ENCODE measurements around the gene ADIRF. TPM values are rescaled to one million over a fixed set of nuclear protein-coding genes. Genes with fewer than 3 reads are reported as not detected.

Gene ADIRF
- total and polyA plus RNA-seq, 10 of the 15 experiments (the other 5 are each of a cell fraction or from before 2014, with no cell fraction given) = 0.12 to 2.5 (median 0.70) TPM; not detected in 2

DNA sequence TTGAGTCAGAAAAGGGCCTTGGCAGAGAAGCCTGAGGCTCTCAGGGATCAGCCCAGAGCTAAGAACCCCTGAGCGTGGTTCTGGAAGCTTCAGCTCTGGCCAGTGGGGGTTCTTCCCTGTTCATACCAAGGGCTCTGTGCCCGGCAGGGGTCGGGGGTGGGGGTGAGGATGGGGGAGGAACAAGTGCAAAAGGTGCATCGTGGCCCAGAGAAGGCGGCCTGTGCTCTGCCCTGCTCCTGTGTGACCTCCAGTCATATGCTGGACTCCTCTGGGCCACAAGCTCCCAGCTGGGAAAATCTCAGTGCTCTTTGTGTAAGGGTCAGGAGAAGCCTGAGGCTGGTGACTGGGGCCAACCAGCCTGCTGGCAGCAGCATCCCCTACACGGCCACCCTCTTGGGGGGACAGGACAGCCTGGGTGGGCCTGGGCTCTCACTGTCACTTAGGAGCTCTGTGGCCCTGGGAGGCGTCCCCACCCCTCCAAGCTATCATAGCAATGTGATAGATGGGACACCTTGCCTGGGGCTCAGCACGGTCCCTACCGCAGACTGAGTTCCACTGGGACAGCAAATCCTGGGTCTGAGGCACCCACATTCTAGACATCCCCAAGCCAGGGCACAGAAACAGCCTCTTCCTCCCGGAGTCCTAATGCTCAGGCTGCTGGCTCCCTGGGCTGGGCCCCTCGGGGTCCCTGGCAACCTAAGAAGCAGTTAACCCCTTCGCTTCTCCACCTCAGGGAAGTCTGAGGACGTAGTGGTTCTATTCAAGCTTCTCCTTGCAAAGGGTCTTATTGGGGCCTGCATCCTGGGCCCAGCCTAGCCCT lies 13.4 kb upstream of the ADIRF start:
- DNase-seq (ENCODE audit: low read depth, low spot score) = no peak
- H3K4me2 ChIP-seq (ENCODE audit: control insufficient read depth, insufficient read depth) = no peak overlapping the region
- POLR2A ChIA-PET = interaction anchor here (0.6 kb wide), 1 partner anchor 143 kb away, joined by 4 read pairs; no protein-coding TSS in a partner anchor
- H3K4me3 ChIP-seq = no peak overlapping the region
- no peaks in the 10 kb centered on the region; the same call in 2 of the 3 replicates for H3K9me3 ChIP-seq (replicated peaks; ENCODE audit: control insufficient read depth, insufficient read depth, low read length)
- 49% methylated on average over 13 of the region's 13 CpGs for WGBS (ENCODE audit: insufficient coverage, insufficient replicate concordance, low lambda C conversion rate, missing lambda C conversion rate)
- no peaks in the 10 kb centered on the region for H3K36me3 ChIP-seq (ENCODE audit: control insufficient read depth in 2 of 2, insufficient read depth in 2 of 2, low read length in 1 of 2)
- intact Hi-C loops (cut with micrococcal nuclease; ENCODE audit: unreplicated experiment) = no loop called here
- in situ Hi-C loops (cut with MboI) = no loop called here
- RAD21 ChIA-PET (ENCODE audit: unreplicated experiment) = no interaction called here
- ATAC-seq = no peak
- no TSS peak for BruUV-seq (replicated peaks)
- TF ChIP-seq IKZF1 (conservative IDR thresholded peaks at IDR 0.05) (no peak), SPI1 (IDR thresholded peaks at IDR 0.05; ENCODE audit: borderline replicate concordance, insufficient read depth, low read depth, low read length) (no peak), CHD1 (IDR thresholded peaks at IDR 0.05; ENCODE audit: low read depth, low read length) (no peak), BACH1 (IDR thresholded peaks at IDR 0.05; ENCODE audit: borderline replicate concordance) (no peak), CHD2 (IDR thresholded peaks at IDR 0.05; ENCODE audit: borderline replicate concordance, low read depth, low read length) (no peak), MEF2A (IDR thresholded peaks at IDR 0.05; ENCODE audit: insufficient read depth, low read depth, low read length) (no peak), STAT3 (IDR thresholded peaks at IDR 0.05; ENCODE audit: low read depth, low read length) (no peak), BHLHE40 (IDR thresholded peaks at IDR 0.05; ENCODE audit: borderline replicate concordance in 1 of 2, low read depth in 2 of 2, low read length in 1 of 2) (no peak), YY1 (IDR thresholded peaks at IDR 0.05; ENCODE audit: low read depth, low read length) (no peak), NR2C2 (IDR thresholded peaks at IDR 0.05; ENCODE audit: borderline replicate concordance, control insufficient read depth, insufficient read length, low read depth) (no peak), MXI1 (IDR thresholded peaks at IDR 0.05; ENCODE audit: low read depth, low read length) (no peak), CREM (IDR thresholded peaks at IDR 0.05; ENCODE audit: low read depth) (no peak), MTA2 (IDR thresholded peaks at IDR 0.05; ENCODE audit: low read depth) (no peak), NFXL1 (IDR thresholded peaks at IDR 0.05; ENCODE audit: borderline replicate concordance) (no peak), GABPA (IDR thresholded peaks at IDR 0.05; ENCODE audit: low read depth) (no peak), SRF (IDR thresholded peaks at IDR 0.05; ENCODE audit: low read depth in 2 of 2, low read length in 2 of 2) (no peak), ZZZ3 (IDR thresholded peaks at IDR 0.05; ENCODE audit: control insufficient read depth, insufficient read length, low read depth) (no peak)
- TF ChIP-seq, protein P1, sequence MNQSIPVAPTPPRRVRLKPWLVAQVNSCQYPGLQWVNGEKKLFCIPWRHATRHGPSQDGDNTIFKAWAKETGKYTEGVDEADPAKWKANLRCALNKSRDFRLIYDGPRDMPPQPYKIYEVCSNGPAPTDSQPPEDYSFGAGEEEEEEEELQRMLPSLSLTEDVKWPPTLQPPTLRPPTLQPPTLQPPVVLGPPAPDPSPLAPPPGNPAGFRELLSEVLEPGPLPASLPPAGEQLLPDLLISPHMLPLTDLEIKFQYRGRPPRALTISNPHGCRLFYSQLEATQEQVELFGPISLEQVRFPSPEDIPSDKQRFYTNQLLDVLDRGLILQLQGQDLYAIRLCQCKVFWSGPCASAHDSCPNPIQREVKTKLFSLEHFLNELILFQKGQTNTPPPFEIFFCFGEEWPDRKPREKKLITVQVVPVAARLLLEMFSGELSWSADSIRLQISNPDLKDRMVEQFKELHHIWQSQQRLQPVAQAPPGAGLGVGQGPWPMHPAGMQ (IDR thresholded peaks at IDR 0.05; ENCODE audit: borderline replicate concordance) = no peak
- TF ChIP-seq, protein P2, sequence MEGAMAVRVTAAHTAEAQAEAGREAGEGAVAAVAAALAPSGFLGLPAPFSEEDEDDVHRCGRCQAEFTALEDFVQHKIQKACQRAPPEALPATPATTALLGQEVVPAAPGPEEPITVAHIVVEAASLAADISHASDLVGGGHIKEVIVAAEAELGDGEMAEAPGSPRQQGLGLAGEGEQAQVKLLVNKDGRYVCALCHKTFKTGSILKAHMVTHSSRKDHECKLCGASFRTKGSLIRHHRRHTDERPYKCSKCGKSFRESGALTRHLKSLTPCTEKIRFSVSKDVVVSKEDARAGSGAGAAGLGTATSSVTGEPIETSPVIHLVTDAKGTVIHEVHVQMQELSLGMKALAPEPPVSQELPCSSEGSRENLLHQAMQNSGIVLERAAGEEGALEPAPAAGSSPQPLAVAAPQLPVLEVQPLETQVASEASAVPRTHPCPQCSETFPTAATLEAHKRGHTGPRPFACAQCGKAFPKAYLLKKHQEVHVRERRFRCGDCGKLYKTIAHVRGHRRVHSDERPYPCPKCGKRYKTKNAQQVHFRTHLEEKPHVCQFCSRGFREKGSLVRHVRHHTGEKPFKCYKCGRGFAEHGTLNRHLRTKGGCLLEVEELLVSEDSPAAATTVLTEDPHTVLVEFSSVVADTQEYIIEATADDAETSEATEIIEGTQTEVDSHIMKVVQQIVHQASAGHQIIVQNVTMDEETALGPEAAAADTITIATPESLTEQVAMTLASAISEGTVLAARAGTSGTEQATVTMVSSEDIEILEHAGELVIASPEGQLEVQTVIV (IDR thresholded peaks at IDR 0.05; ENCODE audit: borderline replicate concordance, partially characterized antibody) = no peak
- TF ChIP-seq, protein P3, sequence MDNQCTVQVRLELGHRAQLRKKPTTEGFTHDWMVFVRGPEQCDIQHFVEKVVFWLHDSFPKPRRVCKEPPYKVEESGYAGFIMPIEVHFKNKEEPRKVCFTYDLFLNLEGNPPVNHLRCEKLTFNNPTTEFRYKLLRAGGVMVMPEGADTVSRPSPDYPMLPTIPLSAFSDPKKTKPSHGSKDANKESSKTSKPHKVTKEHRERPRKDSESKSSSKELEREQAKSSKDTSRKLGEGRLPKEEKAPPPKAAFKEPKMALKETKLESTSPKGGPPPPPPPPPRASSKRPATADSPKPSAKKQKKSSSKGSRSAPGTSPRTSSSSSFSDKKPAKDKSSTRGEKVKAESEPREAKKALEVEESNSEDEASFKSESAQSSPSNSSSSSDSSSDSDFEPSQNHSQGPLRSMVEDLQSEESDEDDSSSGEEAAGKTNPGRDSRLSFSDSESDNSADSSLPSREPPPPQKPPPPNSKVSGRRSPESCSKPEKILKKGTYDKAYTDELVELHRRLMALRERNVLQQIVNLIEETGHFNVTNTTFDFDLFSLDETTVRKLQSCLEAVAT (IDR thresholded peaks at IDR 0.05) = no peak
- SMC1A ChIA-PET (ENCODE audit: uncharacterized antibody, unreplicated experiment) = no interaction called here
- no peaks in the 10 kb centered on the region for H3K79me2 ChIP-seq (ENCODE audit: control insufficient read depth, insufficient read depth, low read length)
- no peak overlapping the region for H2AFZ ChIP-seq (ENCODE audit: control insufficient read depth, low read depth, low read length)
- no peak for FAIRE-seq
- H4K20me1 ChIP-seq (ENCODE audit: control insufficient read depth, insufficient read depth) = no peaks in the 10 kb centered on the region
- H3K9ac ChIP-seq (ENCODE audit: control insufficient read depth, insufficient read depth, low read length) = no peak overlapping the region
- CTCF ChIA-PET = no interaction called here
- H3K27ac ChIP-seq (ENCODE audit: control insufficient read depth, insufficient read depth) = no peak overlapping the region
- H3K27me3 ChIP-seq (replicated peaks in 1 of 2; ENCODE audit: control insufficient read depth in 2 of 2, insufficient read depth in 2 of 2, low read length in 1 of 2) = no peaks in the 10 kb centered on the region
- peaks cover 3% of the 10 kb centered on the region; the same call in 1 of the 2 replicates for H3K4me1 ChIP-seq (ENCODE audit: control insufficient read depth, insufficient read depth, low read length)

Measured in GM12878 (cell line).